HG02885 (cell line): Measurements from ENCODE around the gene E2F2.

ENCODE experiments used
- ATAC-seq: cut with Tn5 transposase; IDR thresholded peaks from one replicate; pipeline ENCODE4 v1.9.1; 2021; ENCODE audit warnings: mild to moderate bottlenecking; ENCODE audit not compliant: unreplicated experiment, poor library complexity

The E2F2 gene

GRCh38 chr1:23489842-23490241, 41.2 kb downstream of the E2F2 start:
- no peak for ATAC-seq

- ATAC-seq: no peak
These were observed 46.1 kb downstream of the E2F2 start for GRCh38 chr1:23485002-23485332.

GRCh38 chr1:23484253-23485001, 46.6 kb downstream of the E2F2 start:
- ATAC-seq: peak; percentile 65

- no peak for ATAC-seq
These were observed 47.4 kb downstream of the E2F2 start, which contains the start of gene ASAP3 for GRCh38 chr1:23483321-23484252. Gene ASAP3, minus strand, starts transcription at chr1:23484179. Its CDS starts 46 bp downstream, at chr1:23484133.

- ATAC-seq: no peak
These were observed 49.1 kb downstream of the E2F2 start for GRCh38 chr1:23481904-23482303.

GRCh38 chr1:23481026-23481597, 49.9 kb downstream of the E2F2 start:
- no peak for ATAC-seq

GRCh38 chr1:23480187-23481025, 50.6 kb downstream of the E2F2 start:
- ATAC-seq: no peak

- ATAC-seq: no peak
These were observed 51.4 kb downstream of the E2F2 start for GRCh38 chr1:23479666-23479941.

GRCh38 chr1:23478896-23479665, 52.0 kb downstream of the E2F2 start:
- ATAC-seq: no peak

- no peak for ATAC-seq
These were observed 53.5 kb downstream of the E2F2 start for GRCh38 chr1:23477359-23478144.

- no peak for ATAC-seq
These were observed 55.4 kb downstream of the E2F2 start for GRCh38 chr1:23475641-23476040.

- ATAC-seq: no peak
These were observed 55.9 kb downstream of the E2F2 start for GRCh38 chr1:23475134-23475628.

- ATAC-seq: no peak
These were observed 57.8 kb downstream of the E2F2 start for GRCh38 chr1:23473037-23473800.

GRCh38 chr1:23472351-23473036, 58.5 kb downstream of the E2F2 start:
- ATAC-seq: no peak

GRCh38 chr1:23471473-23472075, 59.5 kb downstream of the E2F2 start:
- no peak for ATAC-seq

GRCh38 chr1:23470282-23471070, 60.6 kb downstream of the E2F2 start:
- ATAC-seq: no peak
